PFSK-1 (cell line): ENCODE results near the gene CNNM3.

Experiments used
- FOXP2 ChIP-seq: optimal IDR thresholded peaks from 2 replicates; pipeline ENCODE3; 2011; ENCODE audit warnings: borderline replicate concordance, control low read depth, inconsistent platforms; ENCODE audit not compliant: insufficient read depth; ENCODE audit errors: extremely low read length, extremely low read depth
- POLR2AphosphoS5 ChIP-seq: IDR thresholded peaks from 2 replicates; pipeline ENCODE4 v1.6.1; 2012; ENCODE audit warnings: low read depth, mild to moderate bottlenecking, control low read depth, low read length, moderate library complexity
- REST ChIP-seq, 2 experiments: IDR thresholded peaks; 2 replicates each; pipeline versions ENCODE4 v1.6.1 to v1.8.0; 2011 to 2012; ENCODE audit warnings: low read depth in 2 of 2, low read length in 2 of 2, control low read depth in 1 of 2, inconsistent platforms in 1 of 2, mild to moderate bottlenecking in 1 of 2, moderate library complexity in 1 of 2; ENCODE audit not compliant: insufficient read depth in 1 of 2
- SIN3A ChIP-seq: IDR thresholded peaks from 2 replicates; pipeline ENCODE4 v1.6.1; 2012; ENCODE audit warnings: mild to moderate bottlenecking, low read length, moderate library complexity, borderline replicate concordance; ENCODE audit not compliant: insufficient read depth
- TAF1 ChIP-seq: IDR thresholded peaks from 2 replicates; pipeline ENCODE4 v1.6.1; 2012; ENCODE audit warnings: low read length, control low read depth, borderline replicate concordance; ENCODE audit not compliant: insufficient read depth

Gene CNNM3

GRCh38 chr2:96822786-96823185 lies 6.7 kb downstream of the CNNM3 start:
- TF ChIP-seq SIN3A (no peak), POLR2AphosphoS5 (no peak), FOXP2 (no peak), TAF1 (no peak), REST (IDR thresholded peaks at IDR 0.05; ENCODE audit: insufficient read depth in 1 of 2, low read depth in 2 of 2, low read length in 2 of 2) (no peak)

GRCh38 chr2:96823198-96823597 lies 7.1 kb downstream of the CNNM3 start:
- no peak for TF ChIP-seq TAF1

GRCh38 chr2:96824079-96824870 lies 8.2 kb downstream of the CNNM3 start:
- TF ChIP-seq FOXP2 (no peak), REST (IDR thresholded peaks at IDR 0.05; ENCODE audit: insufficient read depth in 1 of 2, low read depth in 2 of 2, low read length in 2 of 2) (no peak), TAF1 (no peak)

- TF ChIP-seq TAF1: no peak
These were observed 9.0 kb downstream of the CNNM3 start for GRCh38 chr2:96825057-96825456.

- TF ChIP-seq REST (IDR thresholded peaks at IDR 0.05; ENCODE audit: insufficient read depth in 1 of 2, low read depth in 2 of 2, low read length in 2 of 2) (no peak), SIN3A (no peak), POLR2AphosphoS5 (no peak), TAF1 (no peak), FOXP2 (no peak)
These were observed 10.6 kb downstream of the CNNM3 start for GRCh38 chr2:96826546-96827278.

- no peak for TF ChIP-seq SIN3A
- no peak for TF ChIP-seq POLR2AphosphoS5
- TF ChIP-seq TAF1: no peak
- TF ChIP-seq REST (IDR thresholded peaks at IDR 0.05; ENCODE audit: insufficient read depth in 1 of 2, low read depth in 2 of 2, low read length in 2 of 2): no peak
- no peak for TF ChIP-seq FOXP2
These were observed 12.4 kb downstream of the CNNM3 start for GRCh38 chr2:96828436-96828835.
